B cell (primary cell): ENCODE measurements around the gene ADARB2. TPM values are rescaled to one million over a fixed set of nuclear protein-coding genes. Genes with fewer than 3 reads are reported as not detected.

Experiments used
- ATAC-seq: fragments of 200-7000 bp; cut with Tn5 transposase; one replicate; pipeline ENCODE4 v1.10.0; 2021; ENCODE audit warnings: low read depth, mild to moderate bottlenecking, moderate number of reproducible peaks, moderate library complexity
- CTCF ChIA-PET: fragments of 350-600 bp; sonication (Branson Sonifier 250); formaldehyde crosslinking; loops from one replicate; lab custom pipeline; 2021; ENCODE audit warnings: antibody characterized with exemption, inconsistent platforms; lab: Charles Lee
- POLR2A ChIA-PET: fragments of 350-600 bp; sonication (Branson Sonifier 250); formaldehyde crosslinking; loops from one replicate; lab custom pipeline; 2021; ENCODE audit warnings: antibody characterized with exemption; lab: Charles Lee
- DNase-seq: peaks from one replicate; pipeline ENCODE4 v3.0.0; 2013
- H2AFZ ChIP-seq: 2 replicates; pipeline ENCODE4 v1.6.1; 2012; ENCODE audit warnings: mild to moderate bottlenecking, low read depth, low read length; ENCODE audit not compliant: insufficient read depth, poor library complexity, severe bottlenecking
- H3K27ac ChIP-seq, 2 donors: 1 replicate in 1 of 2; 2 replicates in 1 of 2; pipeline ENCODE4 v1.5.1; 2012 to 2013; ENCODE audit warnings: low read length in 2 of 2, mild to moderate bottlenecking in 2 of 2, moderate library complexity in 1 of 2
- H3K27me3 ChIP-seq, 4 experiments: fragments of 200-600 bp in 1 of 4; sonication (generic) in 1 of 4; replicated peaks in 1 of 4; 1 replicate in 2 of 4; 2 replicates in 2 of 4; pipeline versions ENCODE4 v1.6.1 to v1.7.0; 2013 to 2016; ENCODE audit warnings: low read length in 3 of 4, mild to moderate bottlenecking in 2 of 4, mixed read lengths in 1 of 4, moderate library complexity in 1 of 4; ENCODE audit not compliant: insufficient read depth in 4 of 4, control insufficient read depth in 3 of 4; ENCODE audit errors: control extremely low read depth in 1 of 4
- H3K36me3 ChIP-seq, 2 experiments: replicated peaks in 1 of 2; 1 replicate in 1 of 2; 2 replicates in 1 of 2; pipeline versions ENCODE4 v1.6.1 to v1.7.1; 2013; ENCODE audit warnings: low read length in 1 of 2; ENCODE audit not compliant: insufficient read depth in 2 of 2, control insufficient read depth in 1 of 2; ENCODE audit errors: control extremely low read depth in 1 of 2, extremely low read depth in 1 of 2
- H3K4me1 ChIP-seq, 2 donors: fragments of 200-600 bp in 1 of 2; sonication (generic) in 1 of 2; 1 replicate in 1 of 2; 2 replicates in 1 of 2; pipeline versions ENCODE4 v1.5.1 to v1.6.1; 2013 to 2017; ENCODE audit warnings: low read length in 2 of 2; ENCODE audit not compliant: control insufficient read depth in 2 of 2, insufficient read depth in 2 of 2
- H3K4me2 ChIP-seq: replicated peaks from 2 replicates; pipeline ENCODE3; 2012; ENCODE audit warnings: mild to moderate bottlenecking, low read depth, low read length; ENCODE audit not compliant: poor library complexity, severe bottlenecking
- H3K4me3 ChIP-seq, 5 experiments: fragments of 200-600 bp in 1 of 5; sonication (generic) in 1 of 5; 1 replicate in 3 of 5; 2 replicates in 2 of 5; pipeline versions ENCODE4 v1.5.1 to v1.7.0; 2011 to 2016; ENCODE audit warnings: low read length in 4 of 5, mild to moderate bottlenecking in 4 of 5, low read depth in 2 of 5, control low read depth in 1 of 5, moderate library complexity in 1 of 5; ENCODE audit not compliant: insufficient read depth in 1 of 5; ENCODE audit errors: control extremely low read depth in 1 of 5, extremely low read depth in 1 of 5
- H3K79me2 ChIP-seq: fragments of 200-600 bp; sonication (generic); one replicate; pipeline ENCODE4 v1.6.0; 2016; ENCODE audit warnings: low read length; ENCODE audit not compliant: control insufficient read depth, insufficient read depth
- H3K9ac ChIP-seq: fragments of 200-600 bp; sonication (generic); 2 replicates; pipeline ENCODE4 v1.6.1; 2017; ENCODE audit warnings: mild to moderate bottlenecking, low read length, moderate library complexity
- H3K9me3 ChIP-seq, 3 donors: one replicate each; pipeline versions ENCODE4 v1.6.1 to v1.7.1; 2013; ENCODE audit warnings: low read length in 2 of 3; ENCODE audit not compliant: control insufficient read depth in 2 of 3, insufficient read depth in 1 of 3; ENCODE audit errors: control extremely low read depth in 1 of 3
- H4K20me1 ChIP-seq: 2 replicates; pipeline ENCODE4 v1.6.0; 2012; ENCODE audit warnings: mild to moderate bottlenecking, low read length; ENCODE audit not compliant: insufficient read depth, control insufficient read depth, poor library complexity, severe bottlenecking
- H3K27ac Mint-ChIP-seq: one replicate; pipeline ENCODE4 v1.8.0; 2021; ENCODE audit warnings: mixed read lengths
- H3K27me3 Mint-ChIP-seq: one replicate; pipeline ENCODE4 v1.8.0; 2021; ENCODE audit warnings: mixed read lengths
- H3K4me1 Mint-ChIP-seq: one replicate; pipeline ENCODE4 v1.8.0; 2021; ENCODE audit warnings: mixed read lengths
- H3K4me3 Mint-ChIP-seq: one replicate; pipeline ENCODE4 v1.8.0; 2021; ENCODE audit warnings: mixed read lengths
- H3K9me3 Mint-ChIP-seq: one replicate; pipeline ENCODE4 v1.8.0; 2022; ENCODE audit warnings: mixed read lengths; ENCODE audit not compliant: insufficient read depth
- EZH2 ChIP-seq: IDR thresholded peaks from 2 replicates; pipeline ENCODE4 v1.6.1; 2012; ENCODE audit warnings: borderline replicate concordance, low read depth, mild to moderate bottlenecking, moderate library complexity, low read length; ENCODE audit not compliant: insufficient read depth, poor library complexity, severe bottlenecking
- WGBS: methylation state at CpG from one replicate; pipeline ENCODE4 v1.1.5; 2013; ENCODE audit warnings: missing lambda C conversion rate; ENCODE audit not compliant: insufficient coverage; 5-methylcytosine and 5-hydroxymethylcytosine counted together
- intact Hi-C: fragments of 100-400 bp; cut with micrococcal nuclease; formaldehyde crosslinking; loops from one replicate; pipeline ENCODE4 v1.10.0; 2022
- polyA plus RNA-seq: library from polyadenylated mRNA; depleted of rRNA; stranded (reverse); fragments of >200 nt; gene quantifications from 2 replicates; pipeline ENCODE4 v1.2.3, GENCODE V29; 2012
- total RNA-seq, 2 donors: library from RNA; stranded (reverse); fragments of 120-200 nt in 1 of 2; gene quantifications; 1 replicate in 1 of 2; 2 replicates in 1 of 2; pipeline versions ENCODE4 v1.2.3 to v1.2.4, GENCODE V29; 2013 to 2022
- TF ChIP-seq, protein P1 (sequence below): fragments of 200-600 bp; IDR thresholded peaks from one replicate; pipeline ENCODE4 v1.8.0; 2022; ENCODE audit warnings: antibody characterized with exemption, mild to moderate bottlenecking

Gene ADARB2
- total and polyA plus RNA-seq, 2 donors (not counting 1 experiment from before 2014, with no cell fraction given) = 0.13 to 0.96 TPM

DNA sequence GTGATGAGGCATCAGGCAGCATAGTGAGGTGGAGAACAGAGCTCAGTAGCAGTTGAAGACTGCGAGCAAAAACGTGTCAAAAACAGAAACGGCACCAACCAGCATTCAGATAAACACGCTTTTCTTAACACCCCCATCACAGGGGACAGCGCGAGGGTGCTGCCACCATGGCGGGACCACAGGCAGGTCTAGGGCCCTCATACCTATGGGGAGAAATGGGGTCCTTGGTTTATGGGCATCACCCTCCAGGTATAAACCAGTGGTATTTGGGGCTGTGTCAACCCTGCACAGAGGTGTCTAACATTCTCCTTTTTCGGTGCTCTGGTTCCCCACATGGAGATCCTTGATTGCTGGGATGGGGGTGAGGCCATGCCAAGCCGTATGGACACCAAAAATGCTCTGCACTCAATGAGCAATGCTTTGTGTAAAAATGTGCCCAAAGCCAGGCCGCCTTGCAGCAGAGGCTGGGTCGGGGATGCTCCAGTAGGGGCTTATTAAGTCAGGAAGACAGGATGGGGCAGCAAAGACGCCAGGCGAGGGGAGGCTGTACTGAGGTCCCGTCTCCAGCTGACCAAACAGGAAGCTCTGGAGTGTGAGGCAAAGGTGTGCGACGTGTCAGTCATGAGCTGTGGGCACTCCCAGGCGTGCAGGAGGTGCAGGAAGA is 489.6 kb downstream of the ADARB2 start:
- peaks cover 48% of the 10 kb centered on the region for H3K27me3 Mint-ChIP-seq
- ATAC-seq (no peak), DNase-seq (no peak)
- Histone ChIP-seq H3K36me3 (no peaks in the 10 kb centered on the region), H2AFZ (no peak overlapping the region), H3K9ac (no peak overlapping the region), H3K4me3 (no peak overlapping the region), H4K20me1 (no peaks in the 10 kb centered on the region), H3K9me3 (peaks cover 0 to 12% (median 0%) of the 10 kb centered on the region in 3 donors), H3K79me2 (no peaks in the 10 kb centered on the region), H3K4me2 (no peak overlapping the region), H3K4me1 (no peaks in the 10 kb centered on the region), H3K27ac (no peak overlapping the region), H3K27me3 (peaks cover 0 to 14% (median 10%) of the 10 kb centered on the region in 4 experiments)
- no peaks in the 10 kb centered on the region for H3K4me1 Mint-ChIP-seq
- ChIA-PET CTCF (no interaction called here), POLR2A (no interaction called here)
- no peaks in the 10 kb centered on the region for H3K9me3 Mint-ChIP-seq
- H3K27ac Mint-ChIP-seq = no peak overlapping the region
- H3K4me3 Mint-ChIP-seq = no peak overlapping the region
- intact Hi-C loops = no loop called here
- TF ChIP-seq, protein P1, sequence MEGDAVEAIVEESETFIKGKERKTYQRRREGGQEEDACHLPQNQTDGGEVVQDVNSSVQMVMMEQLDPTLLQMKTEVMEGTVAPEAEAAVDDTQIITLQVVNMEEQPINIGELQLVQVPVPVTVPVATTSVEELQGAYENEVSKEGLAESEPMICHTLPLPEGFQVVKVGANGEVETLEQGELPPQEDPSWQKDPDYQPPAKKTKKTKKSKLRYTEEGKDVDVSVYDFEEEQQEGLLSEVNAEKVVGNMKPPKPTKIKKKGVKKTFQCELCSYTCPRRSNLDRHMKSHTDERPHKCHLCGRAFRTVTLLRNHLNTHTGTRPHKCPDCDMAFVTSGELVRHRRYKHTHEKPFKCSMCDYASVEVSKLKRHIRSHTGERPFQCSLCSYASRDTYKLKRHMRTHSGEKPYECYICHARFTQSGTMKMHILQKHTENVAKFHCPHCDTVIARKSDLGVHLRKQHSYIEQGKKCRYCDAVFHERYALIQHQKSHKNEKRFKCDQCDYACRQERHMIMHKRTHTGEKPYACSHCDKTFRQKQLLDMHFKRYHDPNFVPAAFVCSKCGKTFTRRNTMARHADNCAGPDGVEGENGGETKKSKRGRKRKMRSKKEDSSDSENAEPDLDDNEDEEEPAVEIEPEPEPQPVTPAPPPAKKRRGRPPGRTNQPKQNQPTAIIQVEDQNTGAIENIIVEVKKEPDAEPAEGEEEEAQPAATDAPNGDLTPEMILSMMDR = no peak
- no peak for TF ChIP-seq EZH2
- WGBS = 39% methylated on average over 13 of the region's 17 CpGs

DNA sequence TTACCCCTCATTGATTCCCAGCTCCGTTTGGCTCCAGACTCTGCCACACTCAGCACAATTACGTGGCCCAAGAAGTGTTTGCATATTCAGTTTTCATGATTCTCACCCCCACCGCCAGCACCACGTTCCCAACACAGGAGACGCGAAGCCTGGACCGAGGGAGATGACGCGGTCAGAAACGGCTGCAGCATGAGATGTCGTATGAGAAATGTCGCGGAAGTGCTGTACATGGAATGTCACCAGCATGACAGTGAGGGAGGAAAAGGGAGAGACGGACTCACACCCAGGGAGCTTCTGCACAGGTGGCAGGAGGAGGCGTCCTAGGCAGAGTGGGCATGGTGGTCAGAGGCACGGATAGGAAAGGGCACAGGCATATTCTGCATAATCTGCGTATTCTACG is 492.8 kb downstream of the ADARB2 start:
- no peaks in the 10 kb centered on the region for H4K20me1 ChIP-seq
- Mint-ChIP-seq H3K4me1 (no peaks in the 10 kb centered on the region), H3K9me3 (no peaks in the 10 kb centered on the region), H3K27ac (no peak overlapping the region), H3K4me3 (no peak overlapping the region), H3K27me3 (peaks cover 39% of the 10 kb centered on the region)
- no peaks in the 10 kb centered on the region for H3K36me3 ChIP-seq
- H3K27ac ChIP-seq = no peak overlapping the region
- ATAC-seq = no peak
- no peak overlapping the region for H3K9ac ChIP-seq
- peaks cover 0 to 5% of the 10 kb centered on the region in 2 donors for H3K4me1 ChIP-seq
- peaks cover 0 to 36% (median 7%) of the 10 kb centered on the region in 4 experiments for H3K27me3 ChIP-seq
- ChIA-PET CTCF (no interaction called here), POLR2A (no interaction called here)
- TF ChIP-seq, protein P1 = no peak
- TF ChIP-seq EZH2 = no peak
- no peaks in the 10 kb centered on the region for H3K79me2 ChIP-seq
- 98% methylated on average over 17 of the region's 18 CpGs for WGBS
- no peak overlapping the region for H2AFZ ChIP-seq
- intact Hi-C loops = no loop called here
- H3K9me3 ChIP-seq = peaks cover 0 to 24% (median 0%) of the 10 kb centered on the region in 3 donors
- H3K4me2 ChIP-seq = no peak overlapping the region
- no peak overlapping the region for H3K4me3 ChIP-seq
- no peak for DNase-seq
